SK-N-SH (cell line): ENCODE results near the gene STT3B. TPM values are rescaled to one million over a fixed set of nuclear protein-coding genes. Genes with fewer than 3 reads are reported as not detected.

ENCODE experiments used
- CTCF ChIA-PET: fragments of 300-600, 350-600 bp; formaldehyde crosslinking; extraction: SDS; loops from one replicate; lab custom pipeline; 2021; lab: Yijun Ruan, JAX
- POLR2A ChIA-PET: fragments of 350-600 bp; sonication (Branson Sonifier 250); formaldehyde crosslinking; extraction: SDS; loops from one replicate; lab custom pipeline; 2020; ENCODE audit warnings: antibody characterized with exemption, inconsistent platforms; lab: Yijun Ruan, JAX
- DNase-seq: peaks from one replicate; pipeline ENCODE4 v3.0.0; 2012
- H2AFZ ChIP-seq: fragments of 200-600 bp; sonication (generic); 2 replicates; pipeline ENCODE4 v1.8.1; 2016; ENCODE audit warnings: antibody characterized with exemption, mild to moderate bottlenecking, low read depth
- H3F3A ChIP-seq: fragments of 200-600 bp; sonication (generic); replicated peaks from 2 replicates; pipeline ENCODE3; 2016; ENCODE audit warnings: antibody characterized with exemption, mild to moderate bottlenecking; ENCODE audit not compliant: insufficient read depth
- H3K27ac ChIP-seq, 2 experiments: fragments of 200-500 bp in 1 of 2; fragments of 200-600 bp in 1 of 2; sonication (Bioruptor generic) in 1 of 2; sonication (generic), shearing (Covaris generic) in 1 of 2; 2 replicates each; pipeline versions ENCODE4 v1.5.1 to v1.6.1; 2014 to 2016; ENCODE audit warnings: low read depth in 2 of 2, inconsistent platforms in 1 of 2, low read length in 1 of 2, mild to moderate bottlenecking in 1 of 2, mixed read lengths in 1 of 2
- H3K27me3 ChIP-seq: fragments of 200-600 bp; sonication (generic), shearing (Covaris generic); 2 replicates; pipeline ENCODE4 v1.6.1; 2016; ENCODE audit warnings: mixed run types; ENCODE audit not compliant: insufficient read depth
- H3K36me3 ChIP-seq, 2 experiments: fragments of 200-500 bp in 1 of 2; fragments of 200-600 bp in 1 of 2; sonication (Bioruptor generic) in 1 of 2; sonication (generic) in 1 of 2; replicated peaks in 1 of 2; 2 replicates each; pipeline versions ENCODE3 to v1.5.1; 2014 to 2016; ENCODE audit warnings: low read length in 1 of 2, mild to moderate bottlenecking in 1 of 2; ENCODE audit not compliant: insufficient read depth in 2 of 2, control insufficient read depth in 1 of 2
- H3K4me1 ChIP-seq, 2 experiments: fragments of 200-500 bp in 1 of 2; fragments of 200-600 bp in 1 of 2; sonication (Bioruptor generic) in 1 of 2; sonication (generic), shearing (Covaris generic) in 1 of 2; 2 replicates each; pipeline versions ENCODE4 v1.5.1 to v1.6.1; 2014 to 2016; ENCODE audit warnings: low read depth in 1 of 2, low read length in 1 of 2, mixed run types in 1 of 2; ENCODE audit not compliant: insufficient read depth in 2 of 2, control insufficient read depth in 1 of 2
- H3K4me2 ChIP-seq: fragments of 200-600 bp; sonication (generic), shearing (Covaris generic); 2 replicates; pipeline ENCODE4 v1.6.1; 2017; ENCODE audit warnings: mixed run types
- H3K4me3 ChIP-seq, 2 experiments: fragments of 200-500 bp in 1 of 2; fragments of 200-600 bp in 1 of 2; sonication (Bioruptor generic) in 1 of 2; sonication (generic), shearing (Covaris generic) in 1 of 2; 2 replicates each; pipeline versions ENCODE4 v1.5.1 to v1.8.1; 2014 to 2016; ENCODE audit warnings: low read depth in 2 of 2, inconsistent platforms in 1 of 2, low read length in 1 of 2, mild to moderate bottlenecking in 1 of 2, mixed read lengths in 1 of 2, moderate library complexity in 1 of 2
- H3K79me2 ChIP-seq: fragments of 200-600 bp; sonication (generic); 2 replicates; pipeline ENCODE4 v1.8.1; 2017; ENCODE audit warnings: mild to moderate bottlenecking; ENCODE audit not compliant: insufficient read depth
- H3K9ac ChIP-seq: fragments of 200-600 bp; sonication (generic); 2 replicates; pipeline ENCODE4 v1.6.1; 2017; ENCODE audit warnings: mixed run types
- H3K9me2 ChIP-seq: fragments of 200-600 bp; sonication (generic); 2 replicates; pipeline ENCODE4 v1.6.1; 2017; ENCODE audit warnings: mixed run types
- H3K9me3 ChIP-seq: fragments of 200-600 bp; sonication (generic); 2 replicates; pipeline ENCODE4 v1.6.1; 2017; ENCODE audit warnings: mixed run types, mild to moderate bottlenecking, moderate library complexity
- H4K20me1 ChIP-seq: fragments of 200-600 bp; sonication (generic); 2 replicates; pipeline ENCODE4 v1.6.1; 2017; ENCODE audit warnings: mild to moderate bottlenecking, mixed run types; ENCODE audit not compliant: insufficient read depth
- CHD2 ChIP-seq: fragments of 150-350 bp; IDR thresholded peaks from 2 replicates; pipeline ENCODE4 v1.6.1; 2018; ENCODE audit warnings: low read length; ENCODE audit not compliant: partially characterized antibody
- CTCF ChIP-seq: fragments of 200-600 bp; sonication (generic); IDR thresholded peaks from 2 replicates; pipeline ENCODE4 v1.6.1; 2017; ENCODE audit warnings: antibody characterized with exemption, mild to moderate bottlenecking, moderate library complexity
- ELF1 ChIP-seq: IDR thresholded peaks from 2 replicates; pipeline ENCODE4 v1.4.0; 2012
- EP300 ChIP-seq, 2 experiments: IDR thresholded peaks; 2 replicates each; pipeline versions ENCODE4 v1.4.0 to v1.6.1; 2012; ENCODE audit warnings: borderline replicate concordance in 1 of 2, low read depth in 1 of 2, low read length in 1 of 2
- EZH2phosphoT487 ChIP-seq: fragments of 200-600 bp; sonication (generic); IDR thresholded peaks from 2 replicates; pipeline ENCODE4 v1.6.1; 2017; ENCODE audit warnings: low read depth, mixed run types, mild to moderate bottlenecking, antibody characterized with exemption, moderate library complexity, borderline replicate concordance
- FOXM1 ChIP-seq: IDR thresholded peaks from 2 replicates; pipeline ENCODE4 v1.4.0; 2012; ENCODE audit warnings: low read depth, mild to moderate bottlenecking
- GATA2 ChIP-seq: sonication (generic); formaldehyde crosslinking; IDR thresholded peaks from 2 replicates; pipeline ENCODE4 v1.5.0; 2020; ENCODE audit warnings: mild to moderate bottlenecking, missing genetic modification reagents
- IRF3 ChIP-seq: fragments of 150-350 bp; IDR thresholded peaks from 2 replicates; pipeline ENCODE4 v1.6.1; 2016; ENCODE audit warnings: mild to moderate bottlenecking, low read depth, low read length
- MAX ChIP-seq: IDR thresholded peaks from 2 replicates; pipeline ENCODE4 v1.4.0; 2012; ENCODE audit warnings: low read depth
- MEF2A ChIP-seq: IDR thresholded peaks from 2 replicates; pipeline ENCODE4 v1.4.0; 2012; ENCODE audit warnings: low read depth, borderline replicate concordance
- RFX5 ChIP-seq: IDR thresholded peaks from 2 replicates; pipeline ENCODE4 v1.6.1; 2012; ENCODE audit warnings: mild to moderate bottlenecking, improper control_type of control experiment, low read length
- SIN3A ChIP-seq: IDR thresholded peaks from 2 replicates; pipeline ENCODE4 v1.6.1; 2012; ENCODE audit warnings: low read depth, mild to moderate bottlenecking, low read length, moderate library complexity, borderline replicate concordance
- TAF1 ChIP-seq: IDR thresholded peaks from 2 replicates; pipeline ENCODE4 v1.6.1; 2012; ENCODE audit warnings: low read depth, mild to moderate bottlenecking, low read length, moderate library complexity, borderline replicate concordance
- TCF12 ChIP-seq: IDR thresholded peaks from 2 replicates; pipeline ENCODE4 v1.4.0; 2012
- TEAD4 ChIP-seq: IDR thresholded peaks from 2 replicates; pipeline ENCODE4 v1.4.0; 2012; ENCODE audit warnings: mild to moderate bottlenecking, borderline replicate concordance; ENCODE audit not compliant: insufficient read depth
- USF2 ChIP-seq: fragments of 150-350 bp; IDR thresholded peaks from 2 replicates; pipeline ENCODE4 v1.6.1; 2017; ENCODE audit warnings: antibody characterized with exemption, low read length, low read depth, borderline replicate concordance
- YY1 ChIP-seq: IDR thresholded peaks from 2 replicates; pipeline ENCODE4 v1.4.0; 2012; ENCODE audit warnings: low read depth, mild to moderate bottlenecking
- WGBS: methylation state at CpG from one replicate; pipeline ENCODE4 v1.1.6; 2017; ENCODE audit warnings: low lambda C conversion rate; 5-methylcytosine and 5-hydroxymethylcytosine counted together
- polyA plus RNA-seq, 3 experiments: library from polyadenylated mRNA; depleted of rRNA; stranded (reverse); fragments of >200 nt; gene quantifications; 2 replicates each; pipeline ENCODE4 v1.2.3, GENCODE V29; 2012

Gene STT3B
- polyA plus RNA-seq, 1 of the 3 experiments (the other 2 are of a cell fraction) = 27.9 TPM

GRCh38 chr3:31615071-31615875 is 82.5 kb downstream of the STT3B start:
- H3K9me2 ChIP-seq = no peaks in the 10 kb centered on the region
- H3K4me2 ChIP-seq = no peak overlapping the region
- POLR2A ChIA-PET = no interaction called here
- H3K4me1 ChIP-seq = peaks cover 0 to 7% of the 10 kb centered on the region in 2 experiments; a peak in 2 of 4 replicates
- no peaks in the 10 kb centered on the region for H3K9me3 ChIP-seq
- H3K4me3 ChIP-seq = no peak overlapping the region
- H3F3A ChIP-seq = peaks cover 12% of the 10 kb centered on the region
- CTCF ChIA-PET = interaction anchor here (1.1 kb wide), 1 partner anchor 153 kb away, joined by 3 read pairs; no protein-coding TSS in a partner anchor
- H4K20me1 ChIP-seq = no peaks in the 10 kb centered on the region
- no peak for TF ChIP-seq MEF2A
- TF ChIP-seq CTCF = no peak
- no peak for TF ChIP-seq FOXM1
- TF ChIP-seq YY1 = no peak
- TF ChIP-seq ELF1 = no peak
- no peak for TF ChIP-seq IRF3
- TF ChIP-seq RFX5 = no peak
- TF ChIP-seq EP300 (IDR thresholded peaks at IDR 0.05; ENCODE audit: borderline replicate concordance in 1 of 2, low read depth in 1 of 2, low read length in 1 of 2) = no peak
- no peak for TF ChIP-seq TCF12
- no peak for TF ChIP-seq TEAD4
- no peak for TF ChIP-seq USF2
- TF ChIP-seq CHD2 = no peak
- TF ChIP-seq EZH2phosphoT487 = no peak
- no peak for TF ChIP-seq GATA2
- TF ChIP-seq TAF1 = no peak
- no peak for TF ChIP-seq SIN3A
- no peak for TF ChIP-seq MAX
- no peak overlapping the region for H3K9ac ChIP-seq
- peaks cover 14 to 37% of the 10 kb centered on the region in 2 experiments for H3K36me3 ChIP-seq
- 84% methylated on average over 4 of the region's 4 CpGs for WGBS
- H3K79me2 ChIP-seq = peaks cover 28% of the 10 kb centered on the region; the same call in 1 of the 2 replicates
- H3K27ac ChIP-seq = no peak overlapping the region
- no peak overlapping the region for H2AFZ ChIP-seq
- DNase-seq = no peak
- H3K27me3 ChIP-seq = no peaks in the 10 kb centered on the region
